GM12801 (cell line): Measurements from ENCODE around the gene FBXW4.

Experiments
- CTCF ChIP-seq: IDR thresholded peaks from one replicate; pipeline ENCODE4 v1.5.1; 2011; ENCODE audit warnings: control low read depth; ENCODE audit not compliant: insufficient read length; ENCODE audit errors: extremely low read depth

Gene FBXW4

GRCh38 chr10:101695404-101695890 is 477 bp upstream of the FBXW4 start:
- no peak for TF ChIP-seq CTCF

GRCh38 chr10:101693978-101694673 is 844 bp downstream of the FBXW4 start:
- TF ChIP-seq CTCF, result no peak

- TF ChIP-seq CTCF, result no peak
These were observed 1.4 kb downstream of the FBXW4 start for GRCh38 chr10:101693651-101693977.

- TF ChIP-seq CTCF, result no peak
These were observed 3.9 kb downstream of the FBXW4 start for GRCh38 chr10:101691081-101691480.

GRCh38 chr10:101690461-101690860 is 4.5 kb downstream of the FBXW4 start:
- TF ChIP-seq CTCF, result no peak

- TF ChIP-seq CTCF, result no peak
These were observed 7.8 kb downstream of the FBXW4 start for GRCh38 chr10:101687071-101687658.

- no peak for TF ChIP-seq CTCF
These were observed 8.6 kb downstream of the FBXW4 start for GRCh38 chr10:101686133-101686925.
